Calu3 (cell line): ENCODE results near the gene DMRTC2. TPM values are rescaled to one million over a fixed set of nuclear protein-coding genes. Genes with fewer than 3 reads are reported as not detected.

Experiments used
- BruUV-seq: library from RNA; stranded (reverse); fragments of 400-500 nt; replicated peaks from 2 replicates; lab custom pipeline; 2021; lab: Mats Ljungman, UMichigan
- CTCF ChIA-PET: fragments of 300-600 bp; sonication (Branson Sonifier 250); formaldehyde crosslinking; loops from one replicate; lab custom pipeline; 2022; ENCODE audit warnings: antibody characterized with exemption; lab: Charles Lee
- DNase-seq: peaks from one replicate; pipeline ENCODE4 v3.0.0; 2022
- H3K27ac Mint-ChIP-seq: one replicate; pipeline ENCODE4 v1.8.0; 2022; ENCODE audit warnings: mixed read lengths; ENCODE audit not compliant: unreplicated experiment
- H3K27me3 Mint-ChIP-seq: one replicate; pipeline ENCODE4 v1.8.0; 2022; ENCODE audit warnings: mixed read lengths; ENCODE audit not compliant: unreplicated experiment
- H3K36me3 Mint-ChIP-seq: one replicate; pipeline ENCODE4 v1.8.0; 2022; ENCODE audit warnings: mild to moderate bottlenecking, moderate library complexity, mixed read lengths; ENCODE audit not compliant: insufficient read depth, unreplicated experiment
- H3K4me1 Mint-ChIP-seq: one replicate; pipeline ENCODE4 v1.8.0; 2022; ENCODE audit warnings: mild to moderate bottlenecking, low read depth, mixed read lengths; ENCODE audit not compliant: unreplicated experiment
- H3K4me3 Mint-ChIP-seq: one replicate; pipeline ENCODE4 v1.8.0; 2022; ENCODE audit warnings: mild to moderate bottlenecking, low read depth, moderate library complexity, mixed read lengths; ENCODE audit not compliant: unreplicated experiment
- H3K9me3 Mint-ChIP-seq: one replicate; pipeline ENCODE4 v1.8.0; 2022; ENCODE audit warnings: low read depth, mixed read lengths; ENCODE audit not compliant: unreplicated experiment
- intact Hi-C: fragments of 100-400 bp; cut with micrococcal nuclease; formaldehyde crosslinking; loops from one replicate; pipeline ENCODE4 v1.10.0; 2022; ENCODE audit not compliant: unreplicated experiment
- total RNA-seq: library from RNA; stranded (reverse); gene quantifications from 2 replicates; pipeline ENCODE4 v1.2.3, GENCODE V29; 2022
- TF ChIP-seq, protein P1 (sequence below): fragments of 200-600 bp; IDR thresholded peaks from one replicate; pipeline ENCODE4 v1.8.0; 2022; ENCODE audit warnings: antibody characterized with exemption; ENCODE audit not compliant: unreplicated experiment

DMRTC2 gene
- total RNA-seq, 1 experiment from 2014 or later, result not detected

DNA sequence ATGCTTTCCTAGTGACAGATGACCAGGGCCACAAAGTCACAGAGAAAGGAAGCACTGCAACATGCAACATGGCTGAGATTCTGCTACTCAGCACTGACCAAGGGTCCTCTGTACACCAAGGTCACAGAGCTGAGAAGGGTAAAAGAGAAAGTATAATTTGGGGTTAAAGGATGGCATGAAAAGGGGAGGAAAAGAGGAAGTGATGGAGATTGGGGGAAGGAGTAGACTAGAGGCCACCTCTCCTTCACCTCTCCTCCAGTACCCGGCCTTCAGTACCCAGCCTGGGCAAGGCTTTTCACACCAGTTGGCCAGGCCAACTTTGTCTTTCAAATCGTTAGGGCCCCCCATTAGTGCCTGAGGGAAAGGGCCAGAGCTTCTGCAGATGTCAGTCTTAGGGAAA is 8.9 kb downstream of the DMRTC2 start:
- Mint-ChIP-seq H3K4me3 (no peak overlapping the region), H3K36me3 (no peaks in the 10 kb centered on the region), H3K4me1 (no peaks in the 10 kb centered on the region), H3K27ac (no peak overlapping the region), H3K9me3 (no peaks in the 10 kb centered on the region), H3K27me3 (peaks cover 68% of the 10 kb centered on the region)
- CTCF ChIA-PET, result no interaction called here
- TF ChIP-seq, protein P1, sequence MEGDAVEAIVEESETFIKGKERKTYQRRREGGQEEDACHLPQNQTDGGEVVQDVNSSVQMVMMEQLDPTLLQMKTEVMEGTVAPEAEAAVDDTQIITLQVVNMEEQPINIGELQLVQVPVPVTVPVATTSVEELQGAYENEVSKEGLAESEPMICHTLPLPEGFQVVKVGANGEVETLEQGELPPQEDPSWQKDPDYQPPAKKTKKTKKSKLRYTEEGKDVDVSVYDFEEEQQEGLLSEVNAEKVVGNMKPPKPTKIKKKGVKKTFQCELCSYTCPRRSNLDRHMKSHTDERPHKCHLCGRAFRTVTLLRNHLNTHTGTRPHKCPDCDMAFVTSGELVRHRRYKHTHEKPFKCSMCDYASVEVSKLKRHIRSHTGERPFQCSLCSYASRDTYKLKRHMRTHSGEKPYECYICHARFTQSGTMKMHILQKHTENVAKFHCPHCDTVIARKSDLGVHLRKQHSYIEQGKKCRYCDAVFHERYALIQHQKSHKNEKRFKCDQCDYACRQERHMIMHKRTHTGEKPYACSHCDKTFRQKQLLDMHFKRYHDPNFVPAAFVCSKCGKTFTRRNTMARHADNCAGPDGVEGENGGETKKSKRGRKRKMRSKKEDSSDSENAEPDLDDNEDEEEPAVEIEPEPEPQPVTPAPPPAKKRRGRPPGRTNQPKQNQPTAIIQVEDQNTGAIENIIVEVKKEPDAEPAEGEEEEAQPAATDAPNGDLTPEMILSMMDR, result no peak
- BruUV-seq, result no TSS peak
- no peak for DNase-seq
- intact Hi-C loops, result no loop called here

DNA sequence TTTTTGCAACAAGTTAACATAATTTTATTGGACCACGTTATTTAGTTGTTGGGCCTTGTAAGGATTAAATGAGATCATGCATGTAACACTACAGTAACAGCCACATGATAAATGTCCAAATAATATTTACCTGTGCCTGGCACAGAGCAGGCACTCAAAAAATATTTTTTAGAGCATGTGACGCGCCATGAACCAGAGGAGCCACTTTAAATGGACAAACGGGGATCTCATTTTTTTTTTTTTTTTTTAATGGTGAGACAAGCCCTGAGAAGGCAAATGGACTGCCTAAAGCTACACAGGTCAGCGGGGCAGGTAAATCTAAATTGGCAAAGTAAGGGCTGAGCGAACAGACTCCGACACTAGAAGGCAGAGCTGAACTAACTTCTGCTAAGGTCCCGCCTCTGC is 14.4 kb downstream of the DMRTC2 start:
- Mint-ChIP-seq H3K9me3 (no peaks in the 10 kb centered on the region), H3K27me3 (peaks cover 14% of the 10 kb centered on the region), H3K4me1 (peaks cover 29% of the 10 kb centered on the region), H3K27ac (peak overlapping the region; percentile 86), H3K4me3 (peak overlapping the region; percentile 80), H3K36me3 (peaks cover 51% of the 10 kb centered on the region)
- BruUV-seq, result TSS peak; percentile 86
- TF ChIP-seq, protein P1, result no peak
- CTCF ChIA-PET, result interaction anchor here (0.6 to 2.5 kb wide), 13 partner anchors 9 to 734 kb away, joined by 3 to 11 read pairs (median 5); no protein-coding TSS in a partner anchor
- DNase-seq, result no peak
- intact Hi-C loops, result no loop called here

- H3K27ac Mint-ChIP-seq, result peak within 1 kb of the TSS; percentile 86
- intact Hi-C loops, result no loop called here
- BruUV-seq, result no TSS peak
Observed at GRCh38 chr19:41859618-41860418, 15.0 kb downstream of the DMRTC2 start, which contains the start of gene RPS19. Gene RPS19 (plus strand): TSS chr19:41860255. CDS start chr19:41860775, 520 bp downstream.

GRCh38 chr19:41860419-41861115 is 15.7 kb downstream of the DMRTC2 start:
- peaks cover under 1% of the 10 kb centered on the region for H3K27me3 Mint-ChIP-seq
- BruUV-seq, result no TSS peak
- TF ChIP-seq, protein P1, result no peak
- peak overlapping the region; percentile 86 for H3K27ac Mint-ChIP-seq
- peaks cover 34% of the 10 kb centered on the region for H3K4me1 Mint-ChIP-seq
- H3K36me3 Mint-ChIP-seq, result peaks cover 65% of the 10 kb centered on the region
- CTCF ChIA-PET, result interaction anchor here (1.2 to 2.5 kb wide), 8 partner anchors 10 to 174 kb away, joined by 3 to 11 read pairs (median 8); no protein-coding TSS in a partner anchor
- no peaks in the 10 kb centered on the region for H3K9me3 Mint-ChIP-seq
- no peak for DNase-seq
- intact Hi-C loops, result no loop called here
- H3K4me3 Mint-ChIP-seq, result peak overlapping the region; percentile 80

More at GRCh38 chr19:41859618-41860418, 15.0 kb downstream of the DMRTC2 start, which contains the start of gene RPS19:
- H3K9me3 Mint-ChIP-seq, result no peaks in the 10 kb centered on the region
- peaks cover 8% of the 10 kb centered on the region for H3K27me3 Mint-ChIP-seq
- H3K36me3 Mint-ChIP-seq, result peaks cover 57% of the 10 kb centered on the region
- H3K4me1 Mint-ChIP-seq, result peaks cover 34% of the 10 kb centered on the region
- TF ChIP-seq, protein P1, result peak; percentile 87
- peak within 1 kb of the TSS; percentile 80 for H3K4me3 Mint-ChIP-seq
- DNase-seq, result peak; percentile 98
- CTCF ChIA-PET, result interaction anchor here (0.6 to 2.5 kb wide), 13 partner anchors 9 to 734 kb away, joined by 3 to 11 read pairs (median 5); no protein-coding TSS in a partner anchor
